MM.1S (cell line): ENCODE data around the gene CPLANE1.
"Not testable (repeated sequence)": the region's sequence is repeated elsewhere in the genome, so short reads cannot be mapped to it uniquely, and the experiment has no call there.

Source experiments
- CTCF ChIP-seq: fragments of 300-600 bp; sonication (generic); IDR thresholded peaks from 2 replicates; pipeline ENCODE4 v1.5.1; 2016; ENCODE audit warnings: antibody characterized with exemption, low read length, mixed read lengths
- EZH2 ChIP-seq: fragments of 300-600 bp; sonication (generic); optimal IDR thresholded peaks from 2 replicates; pipeline ENCODE3; 2017; ENCODE audit warnings: low read depth, mild to moderate bottlenecking, antibody characterized with exemption, low read length, mixed read lengths
- EZH2phosphoT487 ChIP-seq: fragments of 300-600 bp; sonication (generic); IDR thresholded peaks from 2 replicates; pipeline ENCODE4 v1.6.1; 2018; ENCODE audit warnings: antibody characterized with exemption, low read length

- not testable (repeated sequence) for TF ChIP-seq CTCF, EZH2phosphoT487, EZH2
These were observed 163.2 kb downstream of the CPLANE1 start for GRCh38 chr5:37086026-37086425.
